Coronary artery (tissue), 2 donors: Measurements from ENCODE around the gene DIS3L2.

ENCODE experiments used
- DNase-seq: peaks from one replicate; pipeline ENCODE4 v3.0.0-alpha.2; 2017; ENCODE audit warnings: low spot score
- H3K27ac ChIP-seq, 2 donors: fragments of 200-600 bp; sonication (generic); one replicate each; pipeline ENCODE4 v1.5.1; 2016 to 2019
- H3K4me3 ChIP-seq: fragments of 200-600 bp; sonication (generic); 2 replicates; pipeline ENCODE4 v1.5.1; 2016; ENCODE audit warnings: mild to moderate bottlenecking, moderate library complexity
- TF ChIP-seq, protein P1 (sequence below): fragments of 200-600 bp; sonication (generic); IDR thresholded peaks from one replicate; pipeline ENCODE4 v1.5.1; 2019; ENCODE audit warnings: antibody characterized with exemption

Gene DIS3L2, protein sequence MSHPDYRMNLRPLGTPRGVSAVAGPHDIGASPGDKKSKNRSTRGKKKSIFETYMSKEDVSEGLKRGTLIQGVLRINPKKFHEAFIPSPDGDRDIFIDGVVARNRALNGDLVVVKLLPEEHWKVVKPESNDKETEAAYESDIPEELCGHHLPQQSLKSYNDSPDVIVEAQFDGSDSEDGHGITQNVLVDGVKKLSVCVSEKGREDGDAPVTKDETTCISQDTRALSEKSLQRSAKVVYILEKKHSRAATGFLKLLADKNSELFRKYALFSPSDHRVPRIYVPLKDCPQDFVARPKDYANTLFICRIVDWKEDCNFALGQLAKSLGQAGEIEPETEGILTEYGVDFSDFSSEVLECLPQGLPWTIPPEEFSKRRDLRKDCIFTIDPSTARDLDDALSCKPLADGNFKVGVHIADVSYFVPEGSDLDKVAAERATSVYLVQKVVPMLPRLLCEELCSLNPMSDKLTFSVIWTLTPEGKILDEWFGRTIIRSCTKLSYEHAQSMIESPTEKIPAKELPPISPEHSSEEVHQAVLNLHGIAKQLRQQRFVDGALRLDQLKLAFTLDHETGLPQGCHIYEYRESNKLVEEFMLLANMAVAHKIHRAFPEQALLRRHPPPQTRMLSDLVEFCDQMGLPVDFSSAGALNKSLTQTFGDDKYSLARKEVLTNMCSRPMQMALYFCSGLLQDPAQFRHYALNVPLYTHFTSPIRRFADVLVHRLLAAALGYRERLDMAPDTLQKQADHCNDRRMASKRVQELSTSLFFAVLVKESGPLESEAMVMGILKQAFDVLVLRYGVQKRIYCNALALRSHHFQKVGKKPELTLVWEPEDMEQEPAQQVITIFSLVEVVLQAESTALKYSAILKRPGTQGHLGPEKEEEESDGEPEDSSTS

DNA sequence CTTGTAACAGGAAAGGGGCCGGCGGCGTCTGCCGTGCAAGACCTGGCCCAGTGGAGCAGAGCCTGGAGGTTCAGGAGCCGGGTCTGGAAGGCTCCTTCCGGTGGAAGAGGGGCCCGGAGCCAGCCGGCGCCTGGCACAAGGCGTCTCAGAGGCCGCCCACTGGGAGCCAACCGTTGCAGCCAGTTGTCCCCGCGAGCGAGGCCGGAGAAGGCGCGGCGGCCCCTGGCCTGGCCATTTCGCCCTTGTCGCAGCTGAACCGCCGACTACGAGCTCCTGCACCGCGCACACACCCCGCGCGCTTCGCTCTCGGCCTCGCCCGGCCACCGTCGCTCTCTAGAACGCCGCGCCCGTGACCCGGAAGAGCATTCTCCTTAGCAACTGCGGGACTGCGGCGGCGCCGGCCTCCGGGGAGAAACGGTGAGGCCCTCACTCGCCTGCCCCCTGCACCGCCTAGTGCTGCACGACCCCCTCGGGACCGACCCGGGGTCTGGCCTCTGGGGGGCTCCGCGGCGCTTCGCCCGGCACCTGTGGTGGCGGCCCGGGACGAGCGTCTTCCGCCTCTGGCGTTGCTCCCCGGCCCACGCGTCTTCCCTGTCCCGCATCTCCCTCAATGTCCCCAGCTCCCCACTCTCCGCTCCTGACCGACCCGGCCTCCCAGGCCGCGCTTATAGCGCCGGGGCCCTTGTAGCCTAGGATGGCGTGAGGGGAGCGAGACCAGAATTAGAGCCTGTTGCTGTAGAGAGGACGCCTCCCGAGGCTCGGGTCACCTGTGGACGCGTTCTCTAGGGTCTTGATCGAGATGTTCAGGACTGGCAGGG is at the start of gene DIS3L2:
DIS3L2 (plus strand) TSS at position 365 of the 818 bp plus-strand sequence. CDS start 53,215 bp downstream, outside the sequence.
- TF ChIP-seq, protein P1, sequence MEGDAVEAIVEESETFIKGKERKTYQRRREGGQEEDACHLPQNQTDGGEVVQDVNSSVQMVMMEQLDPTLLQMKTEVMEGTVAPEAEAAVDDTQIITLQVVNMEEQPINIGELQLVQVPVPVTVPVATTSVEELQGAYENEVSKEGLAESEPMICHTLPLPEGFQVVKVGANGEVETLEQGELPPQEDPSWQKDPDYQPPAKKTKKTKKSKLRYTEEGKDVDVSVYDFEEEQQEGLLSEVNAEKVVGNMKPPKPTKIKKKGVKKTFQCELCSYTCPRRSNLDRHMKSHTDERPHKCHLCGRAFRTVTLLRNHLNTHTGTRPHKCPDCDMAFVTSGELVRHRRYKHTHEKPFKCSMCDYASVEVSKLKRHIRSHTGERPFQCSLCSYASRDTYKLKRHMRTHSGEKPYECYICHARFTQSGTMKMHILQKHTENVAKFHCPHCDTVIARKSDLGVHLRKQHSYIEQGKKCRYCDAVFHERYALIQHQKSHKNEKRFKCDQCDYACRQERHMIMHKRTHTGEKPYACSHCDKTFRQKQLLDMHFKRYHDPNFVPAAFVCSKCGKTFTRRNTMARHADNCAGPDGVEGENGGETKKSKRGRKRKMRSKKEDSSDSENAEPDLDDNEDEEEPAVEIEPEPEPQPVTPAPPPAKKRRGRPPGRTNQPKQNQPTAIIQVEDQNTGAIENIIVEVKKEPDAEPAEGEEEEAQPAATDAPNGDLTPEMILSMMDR, result no peak
- Histone ChIP-seq H3K4me3 (peak within 1 kb of the TSS; percentile 70), H3K27ac (peak within 1 kb of the TSS; percentile 16 to 75)
- DNase-seq, result peak; percentile 82

DNA sequence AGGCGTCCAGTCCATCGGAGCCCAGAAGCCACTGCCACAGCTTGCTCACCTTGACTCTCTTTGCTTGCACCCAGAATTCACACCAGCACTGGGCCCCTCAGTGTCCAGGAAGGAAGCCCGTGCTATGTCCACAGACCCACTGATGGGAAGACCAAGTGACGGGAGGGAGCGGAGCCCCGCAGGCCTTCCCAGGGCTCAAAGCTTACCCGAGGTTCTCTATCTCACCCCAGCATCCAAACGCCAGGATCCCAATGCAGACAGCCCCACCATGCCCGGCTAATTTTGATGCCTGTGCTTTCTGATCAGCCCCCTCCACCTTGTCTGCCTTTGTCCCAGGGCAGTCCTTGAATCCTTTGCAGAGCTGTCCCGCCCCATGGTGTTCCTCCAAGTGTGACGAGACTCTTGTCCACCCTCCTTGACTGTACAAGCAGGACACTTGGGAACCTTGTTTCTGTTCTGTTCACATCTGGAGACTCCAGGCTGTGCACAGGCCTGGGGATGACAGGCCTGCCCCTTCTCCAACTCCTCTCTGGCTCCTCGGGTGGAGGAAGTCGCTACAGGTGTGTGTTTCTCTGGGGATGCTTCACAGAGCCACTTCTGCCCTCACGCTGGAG is 47.3 kb upstream of the DIS3L2 start:
- no peak overlapping the region for H3K27ac ChIP-seq
- TF ChIP-seq, protein P1, result no peak
- DNase-seq, result no peak
- H3K4me3 ChIP-seq, result no peak overlapping the region

DNA sequence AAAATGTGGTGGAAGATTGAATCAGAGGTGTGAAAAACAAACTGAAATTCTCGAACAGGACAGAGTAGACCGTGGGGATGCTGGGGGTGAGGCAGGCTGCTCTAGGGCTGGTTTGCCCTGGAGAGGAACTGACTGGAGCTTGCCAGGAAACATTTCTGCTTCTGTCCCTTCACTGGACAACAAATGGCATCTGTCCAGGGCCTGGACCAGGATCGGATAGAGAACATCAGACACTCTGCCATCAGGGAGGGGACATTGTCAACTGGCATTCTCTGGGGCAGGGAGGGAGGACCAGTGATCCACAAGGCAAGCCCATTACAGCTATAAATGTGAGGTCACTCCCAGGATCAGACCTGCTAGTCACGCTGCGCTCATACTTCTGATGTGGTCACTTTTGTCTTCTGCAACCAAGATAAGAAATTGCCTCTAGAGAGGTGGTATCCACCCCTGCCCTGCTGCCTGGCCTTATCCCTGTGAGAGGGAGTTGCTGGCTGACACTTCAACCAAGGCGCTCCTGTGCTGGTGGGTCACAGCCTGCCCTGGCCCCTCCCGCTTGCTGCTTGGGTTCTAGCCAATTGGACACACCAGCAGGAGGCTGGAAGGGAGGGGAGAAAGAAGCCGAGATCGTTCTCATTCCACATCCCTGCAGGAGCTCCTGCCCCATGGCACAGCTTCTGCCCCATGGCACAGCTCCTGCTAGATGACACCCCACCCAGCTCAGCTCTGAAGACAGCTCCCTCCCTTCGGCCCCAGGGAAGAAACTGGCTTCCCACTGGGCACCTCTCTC is 44.0 kb upstream of the DIS3L2 start:
- no peak overlapping the region for H3K27ac ChIP-seq
- no peak for DNase-seq
- no peak overlapping the region for H3K4me3 ChIP-seq
- TF ChIP-seq, protein P1, result no peak

DNA sequence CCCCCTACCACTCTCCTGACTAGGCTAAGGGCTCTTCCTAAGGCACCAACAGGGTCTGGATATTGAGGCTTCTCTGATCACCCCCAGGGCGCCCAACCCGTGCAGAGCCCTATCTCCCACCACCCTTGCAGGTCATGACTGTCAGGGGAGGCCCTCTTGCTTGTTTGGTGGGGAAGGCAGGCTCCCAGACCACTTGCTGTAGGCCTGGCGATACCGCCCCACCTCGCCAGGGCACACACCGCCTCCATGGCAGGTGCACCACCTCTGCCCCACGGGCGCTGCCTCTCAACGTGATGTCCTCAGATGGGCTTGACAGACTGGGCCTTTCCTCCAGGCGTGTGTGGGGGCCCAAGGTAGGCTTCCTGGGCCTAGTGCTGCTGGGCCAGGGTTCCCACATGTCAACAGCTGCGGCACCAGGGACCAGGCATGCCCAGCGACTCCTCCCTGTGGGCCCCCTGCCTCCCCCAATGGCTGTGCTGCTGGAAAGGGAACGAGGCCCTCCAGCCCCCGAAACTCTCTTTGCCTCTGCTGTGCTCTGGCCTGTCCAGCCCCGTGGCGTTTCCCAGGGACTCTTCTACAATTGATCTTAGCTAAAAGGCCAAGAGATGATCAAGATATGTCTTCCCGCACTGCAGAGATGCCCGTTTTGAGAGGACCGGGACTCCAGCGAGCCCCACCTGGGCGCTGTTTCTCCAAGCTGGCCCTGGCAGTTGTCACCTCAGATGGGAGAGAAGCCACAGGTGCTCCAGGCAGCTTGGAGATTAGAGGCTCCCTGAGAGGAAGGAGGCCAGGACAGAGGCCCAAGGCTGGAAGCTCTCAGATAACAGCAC is 42.8 kb upstream of the DIS3L2 start:
- H3K4me3 ChIP-seq, result no peak overlapping the region
- no peak for DNase-seq
- TF ChIP-seq, protein P1, result no peak
- no peak overlapping the region for H3K27ac ChIP-seq

DNA sequence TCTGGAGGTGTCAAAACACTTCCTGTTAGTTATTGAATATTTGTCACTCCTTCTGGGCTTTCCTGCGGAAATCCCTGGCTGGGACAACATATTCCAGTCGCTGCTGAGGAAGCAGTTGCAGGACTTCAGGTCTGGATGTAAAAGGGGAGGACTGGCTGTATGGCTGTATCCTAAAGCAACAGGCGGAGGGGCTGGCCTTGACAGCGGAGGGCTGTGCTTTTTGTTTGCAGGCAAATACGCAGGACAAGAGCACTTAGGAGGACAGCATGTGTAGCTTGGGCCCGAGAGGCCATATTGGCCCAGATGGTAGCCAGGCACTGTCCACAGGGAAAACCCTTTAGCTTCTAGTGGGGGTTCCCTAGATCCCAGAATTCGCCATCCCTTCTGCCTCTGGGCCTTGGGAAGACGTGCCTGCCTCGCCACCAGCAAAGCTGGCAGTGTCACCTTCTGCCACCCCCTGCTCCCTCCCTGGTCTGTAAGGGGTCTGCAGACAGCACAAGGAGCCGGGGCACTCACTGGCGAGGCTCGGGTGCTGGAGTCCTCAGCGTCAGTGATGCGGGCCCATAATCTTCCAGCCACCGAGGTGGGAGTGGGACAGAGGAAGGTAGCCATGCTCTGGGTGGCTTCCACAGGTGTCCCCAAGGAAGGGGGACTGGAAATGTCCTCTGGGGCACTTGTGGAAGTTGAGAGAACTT is 42.0 kb upstream of the DIS3L2 start:
- no peak for DNase-seq
- TF ChIP-seq, protein P1, result no peak
- no peak overlapping the region for H3K4me3 ChIP-seq
- no peak overlapping the region for H3K27ac ChIP-seq
